Prostate gland (tissue), 2 donors: ENCODE data around the gene LNPK.

Experiments used
- CTCF ChIP-seq, 4 experiments: fragments of 200-600 bp in 2 of 4; fragments of 450-650 bp in 2 of 4; sonication (generic) in 2 of 4; IDR thresholded peaks; 1 replicate in 3 of 4; 2 replicates in 1 of 4; pipeline ENCODE4 v1.5.1; 2016 to 2019; ENCODE audit warnings: antibody characterized with exemption in 4 of 4, mild to moderate bottlenecking in 2 of 4, moderate library complexity in 2 of 4
- POLR2A ChIP-seq: fragments of 450-650 bp; IDR thresholded peaks from one replicate; pipeline ENCODE4 v1.6.1; 2016; ENCODE audit warnings: antibody characterized with exemption, mild to moderate bottlenecking

- TF ChIP-seq CTCF (IDR thresholded peaks at IDR 0.05) = no peak
- no peak for TF ChIP-seq POLR2A
These were observed 37.9 kb downstream of the LNPK start for GRCh38 chr2:175964195-175964594.
